Neuronal stem cell (in vitro differentiated cells): ENCODE measurements around the gene FAM120B.

Source experiments
- DNase-seq: peaks from one replicate; pipeline ENCODE4 v3.0.0-alpha.2; 2013; ENCODE audit warnings: low spot score
- H2AFZ ChIP-seq: one replicate; pipeline ENCODE4 v1.6.1; 2013; ENCODE audit warnings: mild to moderate bottlenecking, low read length, inconsistent platforms
- H2AK5ac ChIP-seq: 2 replicates; pipeline ENCODE4 v1.6.1; 2013; ENCODE audit warnings: low read depth, mild to moderate bottlenecking, inconsistent platforms, low read length, moderate library complexity, mixed read lengths
- H2BK120ac ChIP-seq: 2 replicates; pipeline ENCODE4 v1.6.1; 2013; ENCODE audit warnings: low read depth, mild to moderate bottlenecking, inconsistent platforms, low read length, moderate library complexity, mixed read lengths
- H2BK12ac ChIP-seq: one replicate; pipeline ENCODE4 v1.6.1; 2013; ENCODE audit warnings: low read length, inconsistent platforms
- H2BK15ac ChIP-seq: 2 replicates; pipeline ENCODE4 v1.6.1; 2013; ENCODE audit warnings: mild to moderate bottlenecking, low read length, inconsistent platforms, mixed read lengths
- H2BK5ac ChIP-seq: one replicate; pipeline ENCODE4 v1.6.1; 2013; ENCODE audit warnings: inconsistent platforms, mild to moderate bottlenecking, low read length, moderate library complexity
- H3K14ac ChIP-seq: one replicate; pipeline ENCODE4 v1.6.1; 2013; ENCODE audit warnings: low read length, inconsistent platforms
- H3K18ac ChIP-seq: 2 replicates; pipeline ENCODE4 v1.6.1; 2013; ENCODE audit warnings: low read length, inconsistent platforms
- H3K23ac ChIP-seq: 2 replicates; pipeline ENCODE4 v1.6.1; 2013; ENCODE audit warnings: low read depth, mild to moderate bottlenecking, mixed read lengths, low read length, inconsistent platforms; ENCODE audit not compliant: poor library complexity
- H3K27ac ChIP-seq: replicated peaks from 3 replicates; pipeline ENCODE4 v1.5.1; 2013; ENCODE audit warnings: low read length, inconsistent platforms
- H3K27me3 ChIP-seq, 3 experiments: 2 replicates each; pipeline ENCODE4 v1.6.1; 2013; ENCODE audit warnings: low read length in 3 of 3, mild to moderate bottlenecking in 2 of 3, inconsistent platforms in 1 of 3, low read depth in 1 of 3, mixed read lengths in 1 of 3, moderate library complexity in 1 of 3; ENCODE audit not compliant: control insufficient read depth in 3 of 3, insufficient read depth in 3 of 3
- H3K36me3 ChIP-seq, 2 donors: replicated peaks in 1 of 2; 2 replicates each; pipeline ENCODE4 v1.6.1; 2013; ENCODE audit warnings: low read length in 2 of 2; ENCODE audit not compliant: control insufficient read depth in 2 of 2, insufficient read depth in 2 of 2
- H3K4ac ChIP-seq: 2 replicates; pipeline ENCODE4 v1.6.1; 2013; ENCODE audit warnings: inconsistent platforms, mild to moderate bottlenecking, low read length, moderate library complexity
- H3K4me1 ChIP-seq, 2 donors: 1 replicate in 1 of 2; 2 replicates in 1 of 2; pipeline ENCODE4 v1.6.1; 2013; ENCODE audit warnings: low read length in 2 of 2, low read depth in 1 of 2; ENCODE audit not compliant: control insufficient read depth in 2 of 2, insufficient read depth in 1 of 2
- H3K4me2 ChIP-seq: one replicate; pipeline ENCODE4 v1.6.1; 2013; ENCODE audit warnings: mild to moderate bottlenecking, low read length, inconsistent platforms; ENCODE audit not compliant: insufficient read depth, poor library complexity, severe bottlenecking
- H3K4me3 ChIP-seq, 2 donors: 2 replicates each; pipeline ENCODE4 v1.5.1; 2013; ENCODE audit warnings: low read length in 2 of 2, mild to moderate bottlenecking in 2 of 2, inconsistent platforms in 1 of 2, moderate library complexity in 1 of 2
- H3K79me1 ChIP-seq: one replicate; pipeline ENCODE4 v1.6.1; 2013; ENCODE audit warnings: low read depth, mild to moderate bottlenecking, inconsistent platforms, low read length, moderate library complexity
- H3K9ac ChIP-seq: one replicate; pipeline ENCODE4 v1.6.1; 2013; ENCODE audit warnings: mild to moderate bottlenecking, low read depth, low read length, inconsistent platforms; ENCODE audit not compliant: poor library complexity
- H3K9me3 ChIP-seq, 2 donors: replicated peaks in 1 of 2; 2 replicates each; pipeline versions ENCODE3 to v1.6.1; 2013; ENCODE audit warnings: low read length in 2 of 2, mild to moderate bottlenecking in 2 of 2, inconsistent platforms in 1 of 2, low read depth in 1 of 2, mixed read lengths in 1 of 2, moderate library complexity in 1 of 2; ENCODE audit not compliant: control insufficient read depth in 2 of 2, insufficient read depth in 1 of 2
- H4K8ac ChIP-seq: one replicate; pipeline ENCODE4 v1.6.1; 2013; ENCODE audit warnings: low read depth, mild to moderate bottlenecking, inconsistent platforms, low read length, moderate library complexity
- H4K91ac ChIP-seq: one replicate; pipeline ENCODE4 v1.6.1; 2013; ENCODE audit warnings: low read length, low read depth, mild to moderate bottlenecking, inconsistent platforms; ENCODE audit not compliant: poor library complexity
- WGBS, 2 donors: extraction: QIAGEN DNeasy Blood & Tissue Kit; methylation state at CpG; one replicate each; pipeline ENCODE4 v1.1.7; 2013; ENCODE audit warnings: missing lambda C conversion rate in 2 of 2, mixed read lengths in 1 of 2; ENCODE audit not compliant: insufficient read length in 2 of 2, insufficient replicate concordance in 1 of 2; ENCODE audit errors: extremely low coverage in 2 of 2; 5-methylcytosine and 5-hydroxymethylcytosine counted together

The FAM120B gene

DNA sequence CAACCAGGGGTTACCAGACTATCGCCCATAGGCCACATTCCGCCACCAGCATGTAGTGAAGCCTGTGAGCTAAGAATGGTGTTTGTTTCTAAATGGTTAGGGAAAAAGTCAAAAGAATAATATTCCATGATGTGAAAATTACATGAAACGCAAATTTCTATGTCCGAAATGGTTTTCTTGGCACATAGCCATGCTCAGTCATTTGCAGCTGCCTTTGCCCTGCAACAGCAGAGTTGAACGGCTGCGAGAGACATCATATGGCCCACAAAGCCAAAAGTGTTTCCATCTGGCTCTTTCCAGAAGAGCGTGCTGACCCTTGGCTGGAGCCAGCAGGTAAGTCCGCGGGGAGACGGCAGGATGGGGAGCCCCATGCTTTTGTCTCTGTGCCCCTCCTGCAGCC lies 60.7 kb downstream of the FAM120B start:
- no peak overlapping the region for H3K4me2 ChIP-seq
- H3K4me3 ChIP-seq, result no peak overlapping the region
- H2BK15ac ChIP-seq, result no peak overlapping the region
- H3K36me3 ChIP-seq, result peaks cover 6 to 86% of the 10 kb centered on the region in 2 donors
- no peak overlapping the region for H3K9ac ChIP-seq
- no peaks in the 10 kb centered on the region for H3K9me3 ChIP-seq
- no peak overlapping the region for H2BK120ac ChIP-seq
- no peak overlapping the region for H4K8ac ChIP-seq
- no peak overlapping the region for H3K4ac ChIP-seq
- H3K4me1 ChIP-seq, result no peaks in the 10 kb centered on the region
- no peak overlapping the region for H3K27ac ChIP-seq
- H2BK5ac ChIP-seq, result no peak overlapping the region
- no peak overlapping the region for H2BK12ac ChIP-seq
- H2AFZ ChIP-seq, result no peak overlapping the region
- H3K18ac ChIP-seq, result no peak overlapping the region
- H3K27me3 ChIP-seq, result no peaks in the 10 kb centered on the region
- no peak overlapping the region for H4K91ac ChIP-seq
- no peak overlapping the region for H2AK5ac ChIP-seq
- H3K79me1 ChIP-seq, result no peaks in the 10 kb centered on the region
- no CpG with 5 or more reads among the region's 10 CpGs for WGBS, 2 donors
- DNase-seq, result no peak
- peak overlapping the region; percentile 10 for H3K23ac ChIP-seq
- no peak overlapping the region for H3K14ac ChIP-seq

DNA sequence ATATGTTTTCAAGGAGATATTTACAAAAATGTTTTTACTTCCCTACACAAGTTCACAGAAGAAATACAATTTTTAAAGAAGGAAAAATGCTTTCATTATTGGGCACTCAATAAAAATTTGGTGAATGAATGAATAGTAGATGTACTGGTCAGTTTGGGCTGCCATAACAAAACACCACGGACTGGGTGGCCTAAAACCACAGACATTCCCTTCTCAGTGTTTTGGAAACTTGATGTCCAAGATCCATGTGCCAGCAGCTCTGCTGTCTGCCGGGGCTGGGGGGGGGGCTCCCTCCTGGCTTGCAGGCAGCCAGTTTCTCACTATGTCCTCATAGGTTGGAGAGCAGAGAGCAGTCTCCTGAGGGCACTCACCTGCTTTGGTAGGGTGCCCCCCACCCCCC lies 62.0 kb downstream of the FAM120B start:
- DNase-seq, result no peak

DNA sequence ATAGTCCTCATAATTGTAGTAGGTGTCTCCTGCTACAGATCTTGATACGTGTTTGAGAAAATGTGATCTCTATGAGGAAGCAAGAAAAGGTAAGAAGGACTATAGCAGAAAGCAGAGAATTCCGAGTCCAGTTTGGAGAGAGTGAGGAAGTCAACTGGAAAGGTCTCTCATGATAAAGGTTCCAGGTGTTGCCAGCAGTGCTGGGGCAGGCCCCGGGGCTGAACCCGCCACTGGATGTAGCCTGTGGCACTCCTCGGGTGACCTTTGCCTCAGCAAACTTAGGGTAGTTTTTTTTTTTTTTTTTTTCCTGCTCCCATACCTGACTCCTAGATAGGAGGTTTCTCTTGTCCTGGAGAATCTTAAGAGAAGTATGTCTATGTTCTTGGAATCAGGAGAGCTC lies 62.8 kb downstream of the FAM120B start:
- H2AFZ ChIP-seq, result no peak overlapping the region
- no peak overlapping the region for H3K23ac ChIP-seq
- no CpG with 5 or more reads among the region's 5 CpGs for WGBS, 2 donors
- no peaks in the 10 kb centered on the region for H3K79me1 ChIP-seq
- H2BK5ac ChIP-seq, result no peak overlapping the region
- no peak overlapping the region for H2BK15ac ChIP-seq
- H3K36me3 ChIP-seq, result peaks cover 6 to 70% of the 10 kb centered on the region in 2 donors
- no peak overlapping the region for H2BK120ac ChIP-seq
- H4K91ac ChIP-seq, result no peak overlapping the region
- no peaks in the 10 kb centered on the region for H3K9me3 ChIP-seq
- H3K9ac ChIP-seq, result no peak overlapping the region
- H3K4ac ChIP-seq, result no peak overlapping the region
- no peaks in the 10 kb centered on the region for H3K4me1 ChIP-seq
- H2AK5ac ChIP-seq, result no peak overlapping the region
- H4K8ac ChIP-seq, result no peak overlapping the region
- H3K27ac ChIP-seq, result no peak overlapping the region
- H3K4me3 ChIP-seq, result no peak overlapping the region
- no peak overlapping the region for H3K4me2 ChIP-seq
- H3K14ac ChIP-seq, result no peak overlapping the region
- no peaks in the 10 kb centered on the region for H3K27me3 ChIP-seq
- no peak for DNase-seq
- no peak overlapping the region for H2BK12ac ChIP-seq
- no peak overlapping the region for H3K18ac ChIP-seq

More for the DNA sequence above, 62.0 kb downstream of the FAM120B start:
- Histone ChIP-seq H2BK120ac (no peak overlapping the region), H3K27ac (no peak overlapping the region), H4K91ac (no peak overlapping the region), H3K36me3 (peaks cover 6 to 73% of the 10 kb centered on the region in 2 donors), H3K9ac (no peak overlapping the region), H3K4me2 (no peak overlapping the region), H3K79me1 (no peaks in the 10 kb centered on the region), H3K14ac (no peak overlapping the region), H3K18ac (no peak overlapping the region), H3K4me1 (no peaks in the 10 kb centered on the region), H2BK5ac (no peak overlapping the region), H2BK12ac (no peak overlapping the region), H2AFZ (no peak overlapping the region), H3K23ac (no peak overlapping the region), H3K27me3 (no peaks in the 10 kb centered on the region), H2BK15ac (no peak overlapping the region), H3K9me3 (no peaks in the 10 kb centered on the region), H3K4me3 (no peak overlapping the region), H3K4ac (no peak overlapping the region), H4K8ac (no peak overlapping the region), H2AK5ac (no peak overlapping the region)
- WGBS, 2 donors, result no CpG with 5 or more reads among the region's 2 CpGs

- Histone ChIP-seq H2AFZ (no peak overlapping the region), H3K9ac (no peak overlapping the region), H2BK5ac (peak overlapping the region; percentile 71), H4K91ac (no peak overlapping the region), H2BK12ac (no peak overlapping the region), H3K79me1 (no peaks in the 10 kb centered on the region), H3K4me3 (no peak overlapping the region), H3K27me3 (no peaks in the 10 kb centered on the region), H2AK5ac (no peak overlapping the region), H3K9me3 (no peaks in the 10 kb centered on the region), H3K4me2 (no peak overlapping the region), H2BK120ac (no peak overlapping the region), H3K4ac (no peak overlapping the region), H3K36me3 (peaks cover 6 to 70% of the 10 kb centered on the region in 2 donors), H3K27ac (no peak overlapping the region), H2BK15ac (no peak overlapping the region), H3K4me1 (no peaks in the 10 kb centered on the region), H3K14ac (no peak overlapping the region), H4K8ac (no peak overlapping the region), H3K23ac (no peak overlapping the region), H3K18ac (no peak overlapping the region)
- DNase-seq, result no peak
- WGBS, 2 donors, result no CpG with 5 or more reads among the region's 6 CpGs
Observed at GRCh38 chr6:170370416-170370815, 63.9 kb downstream of the FAM120B start.
